SHP77 (cell line): Measurements from ENCODE around the gene UBA3.

ENCODE experiments used
- DNase-seq, 2 experiments: peaks; one replicate each; lab custom pipeline; 2025; lab: John Stamatoyannopoulos, UW

The UBA3 gene

GRCh38 chr3:69080233-69080920, at the start of gene UBA3:
TSS of gene UBA3 (minus strand) at chr3:69080365. CDS start at chr3:69080353, 12 bp downstream.
- DNase-seq, result peak; percentile 63 to 87

GRCh38 chr3:69129531-69129930, 49.4 kb upstream of the UBA3 start:
- DNase-seq, result no peak

GRCh38 chr3:69128509-69128908, 48.3 kb upstream of the UBA3 start:
- DNase-seq, result no peak

- DNase-seq, result no peak
Observed at GRCh38 chr3:69126999-69127398, 46.8 kb upstream of the UBA3 start.

- DNase-seq, result no peak
Observed at GRCh38 chr3:69126216-69126615, 46.1 kb upstream of the UBA3 start.

GRCh38 chr3:69122403-69122802, 42.2 kb upstream of the UBA3 start, which contains the start of gene LMOD3:
TSS of gene LMOD3 (minus strand) at chr3:69122595. CDS start at chr3:69122386, 209 bp downstream.
- DNase-seq, result peak in 1 of 2 experiments; percentile 7

- DNase-seq, result no peak
Observed at GRCh38 chr3:69121950-69122349, 41.8 kb upstream of the UBA3 start.

- DNase-seq, result no peak
Observed at GRCh38 chr3:69121513-69121912, 41.3 kb upstream of the UBA3 start.

GRCh38 chr3:69120879-69121464, 40.8 kb upstream of the UBA3 start:
- peak; percentile 44 to 69 for DNase-seq

- no peak for DNase-seq
Observed at GRCh38 chr3:69119681-69120080, 39.5 kb upstream of the UBA3 start.

- DNase-seq, result no peak
Observed at GRCh38 chr3:69119138-69119537, 39.0 kb upstream of the UBA3 start.

- DNase-seq, result no peak
Observed at GRCh38 chr3:69118555-69118954, 38.4 kb upstream of the UBA3 start.

GRCh38 chr3:69116897-69117296, 36.7 kb upstream of the UBA3 start:
- no peak for DNase-seq

GRCh38 chr3:69116162-69116561, 36.0 kb upstream of the UBA3 start:
- DNase-seq, result no peak

GRCh38 chr3:69115731-69116130, 35.6 kb upstream of the UBA3 start:
- DNase-seq, result no peak

- DNase-seq, result no peak
Observed at GRCh38 chr3:69113536-69113935, 33.4 kb upstream of the UBA3 start.

- no peak for DNase-seq
Observed at GRCh38 chr3:69110941-69111546, 30.9 kb upstream of the UBA3 start.

GRCh38 chr3:69108811-69109210, 28.6 kb upstream of the UBA3 start:
- DNase-seq, result no peak

- DNase-seq, result no peak
Observed at GRCh38 chr3:69107841-69108240, 27.7 kb upstream of the UBA3 start.

GRCh38 chr3:69105320-69105719, 25.2 kb upstream of the UBA3 start:
- DNase-seq, result no peak

GRCh38 chr3:69104586-69104985, 24.4 kb upstream of the UBA3 start:
- DNase-seq, result no peak

GRCh38 chr3:69103123-69103522, 23.0 kb upstream of the UBA3 start:
- DNase-seq, result no peak

GRCh38 chr3:69102384-69102783, 22.2 kb upstream of the UBA3 start:
- no peak for DNase-seq
